Stomach (tissue), 9 donors: ENCODE data around the gene RFFL. TPM values are rescaled to one million over a fixed set of nuclear protein-coding genes. Genes with fewer than 3 reads are reported as not detected.
A peak's percentile ranks its signal among the peaks of the same experiment; 100 is the strongest.

Source experiments
- DNase-seq, 2 donors: peaks; one replicate each; pipeline versions ENCODE4 v3.0.0 to v3.0.0-alpha.2; 2013 to 2019
- H3K27ac ChIP-seq, 5 donors: fragments of 200-600 bp in 4 of 5; sonication (generic) in 4 of 5; one replicate each; pipeline ENCODE4 v1.5.1; 2013 to 2019; ENCODE audit warnings: mild to moderate bottlenecking in 1 of 5, moderate library complexity in 1 of 5
- H3K27me3 ChIP-seq, 3 donors: fragments of 200-600 bp; sonication (generic); one replicate each; pipeline ENCODE4 v1.5.1; 2017 to 2019; ENCODE audit warnings: mixed run types in 1 of 3
- H3K36me3 ChIP-seq, 4 donors: fragments of 200-600 bp; sonication (generic); 1 replicate in 3 of 4; 2 replicates in 1 of 4; pipeline ENCODE4 v1.5.1; 2016 to 2019
- H3K4me1 ChIP-seq, 4 donors: fragments of 200-600 bp; sonication (generic); one replicate each; pipeline ENCODE4 v1.5.1; 2016 to 2019
- H3K4me3 ChIP-seq, 4 donors: fragments of 200-600 bp; sonication (generic) in 3 of 4; one replicate each; pipeline ENCODE4 v1.5.1; 2016 to 2019; ENCODE audit warnings: mild to moderate bottlenecking in 1 of 4
- H3K9me3 ChIP-seq, 4 donors: fragments of 200-600 bp; sonication (generic); one replicate each; pipeline ENCODE4 v1.5.1; 2016 to 2019
- EP300 ChIP-seq: sonication (generic); formaldehyde crosslinking; IDR thresholded peaks from one replicate; pipeline ENCODE4 v1.6.1; 2017; ENCODE audit warnings: antibody characterized with exemption
- POLR2A ChIP-seq, 4 donors: fragments of 450-650 bp; IDR thresholded peaks; one replicate each; pipeline ENCODE4 v1.6.1; 2016; ENCODE audit warnings: antibody characterized with exemption in 4 of 4, control low read depth in 2 of 4, mild to moderate bottlenecking in 1 of 4, moderate library complexity in 1 of 4
- POLR2AphosphoS5 ChIP-seq, 3 donors: sonication (generic); formaldehyde crosslinking; IDR thresholded peaks; one replicate each; pipeline ENCODE4 v1.6.1; 2016; ENCODE audit warnings: antibody characterized with exemption in 3 of 3
- WGBS, 5 donors: extraction: QIAGEN DNeasy Blood & Tissue Kit in 3 of 5; methylation state at CpG; one replicate each; pipeline versions ENCODE4 v1.1.5 to v1.1.7; 2013 to 2018; 5-methylcytosine and 5-hydroxymethylcytosine counted together
- intact Hi-C: fragments of 100-400 bp; cut with DNase I; formaldehyde crosslinking; loops from one replicate; pipeline ENCODE4 v1.15.1; 2023; ENCODE audit warnings: low total_unique reads
- polyA plus RNA-seq, 3 donors: library from polyadenylated mRNA; stranded (reverse); fragments of 200-250 nt; gene quantifications; one replicate each; pipeline ENCODE4 v1.2.3, GENCODE V29; 2013
- total RNA-seq, 5 donors: library from RNA; depleted of rRNA; stranded (reverse); fragments of >200 nt; gene quantifications; one replicate each; pipeline versions ENCODE4 v1.1.0 to v1.2.3, GENCODE V29; 2014 to 2016
- TF ChIP-seq, protein P1 (sequence below), 7 experiments: fragments of 450-650 bp in 4 of 7; fragments of 200-600 bp in 3 of 7; sonication (generic) in 3 of 7; IDR thresholded peaks; one replicate each; pipeline ENCODE4 v1.5.1; 2016 to 2019; ENCODE audit warnings: antibody characterized with exemption in 7 of 7, control low read depth in 2 of 7, mild to moderate bottlenecking in 1 of 7
- donor health status: healthy with polysubstance abuse.
- donor health status: Bipolar disorder and iron deficiency.
- donor health status: healthy.

The RFFL gene
- total and polyA plus RNA-seq, 8 donors, result 6.2 to 31.0 (median 13.1) TPM

- intact Hi-C loops, result no loop called here
- no peak for DNase-seq
- H3K27ac ChIP-seq, result no peak overlapping the region
- no peaks in the 10 kb centered on the region for H3K4me1 ChIP-seq
- no peak overlapping the region for H3K4me3 ChIP-seq
- 74 to 87% (median 78%) methylated on average over 3 of the region's 3 CpGs for WGBS, 5 donors
- no peaks in the 10 kb centered on the region for H3K9me3 ChIP-seq
- H3K27me3 ChIP-seq, result no peaks in the 10 kb centered on the region
- peaks cover 26 to 94% (median 80%) of the 10 kb centered on the region in 4 donors for H3K36me3 ChIP-seq
- TF ChIP-seq, protein P1, sequence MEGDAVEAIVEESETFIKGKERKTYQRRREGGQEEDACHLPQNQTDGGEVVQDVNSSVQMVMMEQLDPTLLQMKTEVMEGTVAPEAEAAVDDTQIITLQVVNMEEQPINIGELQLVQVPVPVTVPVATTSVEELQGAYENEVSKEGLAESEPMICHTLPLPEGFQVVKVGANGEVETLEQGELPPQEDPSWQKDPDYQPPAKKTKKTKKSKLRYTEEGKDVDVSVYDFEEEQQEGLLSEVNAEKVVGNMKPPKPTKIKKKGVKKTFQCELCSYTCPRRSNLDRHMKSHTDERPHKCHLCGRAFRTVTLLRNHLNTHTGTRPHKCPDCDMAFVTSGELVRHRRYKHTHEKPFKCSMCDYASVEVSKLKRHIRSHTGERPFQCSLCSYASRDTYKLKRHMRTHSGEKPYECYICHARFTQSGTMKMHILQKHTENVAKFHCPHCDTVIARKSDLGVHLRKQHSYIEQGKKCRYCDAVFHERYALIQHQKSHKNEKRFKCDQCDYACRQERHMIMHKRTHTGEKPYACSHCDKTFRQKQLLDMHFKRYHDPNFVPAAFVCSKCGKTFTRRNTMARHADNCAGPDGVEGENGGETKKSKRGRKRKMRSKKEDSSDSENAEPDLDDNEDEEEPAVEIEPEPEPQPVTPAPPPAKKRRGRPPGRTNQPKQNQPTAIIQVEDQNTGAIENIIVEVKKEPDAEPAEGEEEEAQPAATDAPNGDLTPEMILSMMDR (IDR thresholded peaks at IDR 0.05), result no peak
- TF ChIP-seq POLR2AphosphoS5 (IDR thresholded peaks at IDR 0.05) (no peak), EP300 (no peak), POLR2A (IDR thresholded peaks at IDR 0.05) (no peak)
These were observed 53.4 kb downstream of the RFFL start for GRCh38 chr17:35010093-35010492.

- Histone ChIP-seq H3K36me3 (peaks cover 18 to 96% (median 89%) of the 10 kb centered on the region in 4 donors), H3K27ac (no peak overlapping the region), H3K9me3 (no peaks in the 10 kb centered on the region), H3K4me3 (no peak overlapping the region), H3K4me1 (peaks cover 4 to 18% (median 12%) of the 10 kb centered on the region in 4 donors), H3K27me3 (no peaks in the 10 kb centered on the region)
- DNase-seq, result no peak
- intact Hi-C loops, result loop anchor here (10.0 kb wide), 1 partner anchor 88 kb away; no protein-coding TSS in a partner anchor
- WGBS, 5 donors, result 35 to 95% (median 87%) methylated on average over 1 of the region's 1 CpG
- TF ChIP-seq POLR2A (IDR thresholded peaks at IDR 0.05), result no peak
- no peak for TF ChIP-seq EP300
- TF ChIP-seq POLR2AphosphoS5 (IDR thresholded peaks at IDR 0.05), result no peak
These were observed 56.5 kb downstream of the RFFL start for GRCh38 chr17:35006961-35007360.

GRCh38 chr17:35006345-35006744 lies 57.2 kb downstream of the RFFL start:
- no peak overlapping the region for H3K4me3 ChIP-seq
- H3K36me3 ChIP-seq, result peaks cover 13 to 96% (median 89%) of the 10 kb centered on the region in 4 donors
- WGBS, 5 donors, result 85 to 96% (median 92%) methylated on average over 4 of the region's 4 CpGs
- DNase-seq, result no peak
- TF ChIP-seq POLR2AphosphoS5 (IDR thresholded peaks at IDR 0.05) (no peak), POLR2A (IDR thresholded peaks at IDR 0.05) (no peak), EP300 (no peak)
- TF ChIP-seq, protein P1 (IDR thresholded peaks at IDR 0.05), result no peak
- no peaks in the 10 kb centered on the region for H3K9me3 ChIP-seq
- peaks cover 4 to 24% (median 18%) of the 10 kb centered on the region in 4 donors for H3K4me1 ChIP-seq
- intact Hi-C loops, result loop anchor here (10.0 kb wide), 1 partner anchor 88 kb away; no protein-coding TSS in a partner anchor
- H3K27ac ChIP-seq, result no peak overlapping the region
- H3K27me3 ChIP-seq, result no peaks in the 10 kb centered on the region

GRCh38 chr17:35003778-35004177 lies 59.7 kb downstream of the RFFL start:
- TF ChIP-seq, protein P1 (IDR thresholded peaks at IDR 0.05), result no peak
- TF ChIP-seq POLR2A (IDR thresholded peaks at IDR 0.05) (no peak), EP300 (no peak), POLR2AphosphoS5 (IDR thresholded peaks at IDR 0.05) (no peak)
- Histone ChIP-seq H3K27me3 (no peaks in the 10 kb centered on the region), H3K4me3 (no peak overlapping the region), H3K27ac (peak overlapping the region in 3 of 5 donors; percentile 50 to 65 (median 52)), H3K4me1 (peaks cover 4 to 31% (median 23%) of the 10 kb centered on the region in 4 donors), H3K9me3 (no peaks in the 10 kb centered on the region), H3K36me3 (peaks cover 18 to 96% (median 92%) of the 10 kb centered on the region in 4 donors)
- DNase-seq, result no peak
- WGBS, 5 donors, result 86 to 100% (median 95%) methylated on average over 4 of the region's 4 CpGs
- intact Hi-C loops, result loop anchor here (10.0 kb wide), 1 partner anchor 91 kb away; no protein-coding TSS in a partner anchor
